ENCODE results near the gene POC1A.

- no peak for TF ChIP-seq ZNF274 (IDR thresholded peaks at IDR 0.05; ENCODE audit: borderline replicate concordance, extremely low read depth, low read length)
- TF ChIP-seq TAF1 (IDR thresholded peaks at IDR 0.05; ENCODE audit: low read depth, low read length): no peak
- TF ChIP-seq BCL11A (IDR thresholded peaks at IDR 0.05; ENCODE audit: low read depth in 2 of 2, low read length in 2 of 2): no peak
- no peak for TF ChIP-seq YY1 (IDR thresholded peaks at IDR 0.05; ENCODE audit: low read depth, low read length)
- no peak for TF ChIP-seq CTCF (IDR thresholded peaks at IDR 0.05; ENCODE audit: control extremely low read depth in 1 of 3, insufficient read depth in 1 of 3, low read depth in 1 of 3, low read length in 3 of 3)
- no peak for TF ChIP-seq POLR2AphosphoS5 (IDR thresholded peaks at IDR 0.05; ENCODE audit: low read depth, low read length)
- TF ChIP-seq ATF3 (IDR thresholded peaks at IDR 0.05; ENCODE audit: insufficient read depth, low read depth, low read length): no peak
- TF ChIP-seq TCF12 (IDR thresholded peaks at IDR 0.05; ENCODE audit: low read depth, low read length): no peak
- no peak for TF ChIP-seq BACH1 (IDR thresholded peaks at IDR 0.05; ENCODE audit: low read length)
- TF ChIP-seq EZH2 (IDR thresholded peaks at IDR 0.05; ENCODE audit: low read depth, low read length, severe bottlenecking): no peak
- no peak for TF ChIP-seq RXRA (IDR thresholded peaks at IDR 0.05; ENCODE audit: insufficient read depth, low read depth, low read length)
- no peak for TF ChIP-seq SIN3A (conservative IDR thresholded peaks at IDR 0.05 in 1 of 2, IDR thresholded peaks at IDR 0.05 in 1 of 2; ENCODE audit: low read depth in 1 of 2, low read length in 2 of 2)
- no peak for TF ChIP-seq POLR2A (IDR thresholded peaks at IDR 0.05; ENCODE audit: control extremely low read depth in 1 of 2, low read depth in 2 of 2, low read length in 2 of 2)
- TF ChIP-seq SRF (IDR thresholded peaks at IDR 0.05; ENCODE audit: low read depth, low read length): no peak
These were observed 8.0 kb downstream of the POC1A start for GRCh38 chr3:52146189-52146588.

Data from H1 (cell line).